ENCODE measurements around the gene NUP210.

The NUP210 gene

DNA sequence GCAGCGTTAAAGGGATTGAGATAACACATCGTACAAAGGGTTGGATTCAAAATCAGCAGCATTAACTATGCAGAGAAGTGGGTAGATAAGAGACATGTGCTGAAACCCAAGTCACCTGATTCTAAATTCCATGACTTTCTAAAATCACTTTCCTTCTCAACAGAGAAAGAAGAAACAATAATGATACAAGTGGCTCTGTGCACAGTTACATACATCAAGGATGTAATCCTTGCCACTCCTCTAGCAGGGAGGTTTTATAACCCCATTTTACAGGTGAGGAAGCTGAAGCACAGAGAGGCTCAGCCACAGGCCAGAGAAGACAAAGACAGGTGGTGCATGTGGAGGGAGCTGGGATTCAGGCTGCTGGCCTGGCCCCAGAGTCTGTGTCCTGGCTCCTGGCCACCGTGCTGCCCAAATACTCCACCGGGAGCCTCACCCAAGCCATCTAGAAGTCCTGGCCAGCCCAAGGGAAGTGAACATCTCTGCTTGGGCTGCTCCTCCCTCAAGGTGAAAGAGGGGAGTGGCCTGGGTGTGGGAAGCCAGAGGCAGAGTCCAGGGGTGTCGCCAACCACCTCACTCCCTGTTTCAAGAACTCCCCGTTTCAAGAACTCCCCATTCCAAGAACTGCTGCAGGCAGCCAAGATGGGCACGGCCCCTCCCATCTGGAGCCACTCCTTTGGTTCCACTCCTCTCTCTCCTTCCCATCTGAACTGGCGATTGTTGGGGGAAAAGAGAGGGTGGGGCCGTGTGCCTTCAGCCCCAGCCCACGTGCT lies 147.1 kb downstream of the NUP210 start:
- DNase-seq = no peak

DNA sequence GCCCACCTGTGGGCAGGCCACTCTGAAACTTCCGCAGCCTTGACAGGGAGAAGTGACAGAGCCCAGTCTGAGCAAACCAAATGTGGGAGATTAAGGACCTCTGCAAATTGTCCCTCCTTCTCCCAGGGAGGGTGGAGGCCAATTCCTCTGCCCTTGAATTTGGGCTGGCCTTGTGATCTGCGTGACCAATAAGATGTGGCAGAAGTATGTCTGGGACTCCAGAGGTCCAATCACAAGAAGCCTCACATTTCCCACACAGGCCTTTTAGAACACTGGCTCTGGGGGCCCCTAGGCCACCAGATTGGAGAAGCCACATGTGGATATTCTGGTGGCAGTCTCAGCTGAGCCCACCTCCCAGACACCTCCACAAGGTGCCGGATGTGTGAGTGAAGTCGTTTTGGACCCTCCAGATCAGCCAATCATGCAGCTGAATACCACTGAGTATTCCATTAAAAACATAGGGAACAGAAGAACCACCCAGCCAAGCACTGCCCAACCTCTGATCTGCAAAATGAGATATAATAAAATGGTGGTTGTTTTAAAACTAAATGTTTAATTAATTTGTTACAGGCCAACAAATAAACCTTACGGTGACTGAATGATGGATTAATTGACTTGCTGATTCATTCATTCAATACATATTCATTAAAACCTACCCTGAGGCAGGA lies 150.3 kb downstream of the NUP210 start:
- no peak for DNase-seq

GRCh38 chr3:13268961-13269441 lies 151.1 kb downstream of the NUP210 start:
- DNase-seq = no peak

DNA sequence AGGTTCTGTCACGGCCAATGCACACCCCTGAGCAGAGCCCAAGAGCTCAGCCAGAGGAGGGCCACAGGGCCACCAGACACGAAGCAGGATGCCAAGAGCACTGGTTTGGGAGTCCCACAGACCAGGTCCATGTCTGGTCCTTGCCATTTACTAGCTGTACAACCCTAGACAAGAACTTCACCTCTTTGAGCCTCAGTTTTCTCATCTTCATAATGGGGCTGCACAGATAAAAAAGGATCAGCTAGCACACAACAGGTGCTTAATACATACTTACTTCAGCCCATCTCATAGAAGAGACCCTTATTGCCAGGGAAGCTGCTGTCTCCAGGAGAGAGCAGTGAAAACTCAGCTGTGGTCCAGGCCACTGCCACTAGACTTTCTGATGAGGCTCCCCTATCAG lies 152.0 kb downstream of the NUP210 start:
- DNase-seq = no peak

DNA sequence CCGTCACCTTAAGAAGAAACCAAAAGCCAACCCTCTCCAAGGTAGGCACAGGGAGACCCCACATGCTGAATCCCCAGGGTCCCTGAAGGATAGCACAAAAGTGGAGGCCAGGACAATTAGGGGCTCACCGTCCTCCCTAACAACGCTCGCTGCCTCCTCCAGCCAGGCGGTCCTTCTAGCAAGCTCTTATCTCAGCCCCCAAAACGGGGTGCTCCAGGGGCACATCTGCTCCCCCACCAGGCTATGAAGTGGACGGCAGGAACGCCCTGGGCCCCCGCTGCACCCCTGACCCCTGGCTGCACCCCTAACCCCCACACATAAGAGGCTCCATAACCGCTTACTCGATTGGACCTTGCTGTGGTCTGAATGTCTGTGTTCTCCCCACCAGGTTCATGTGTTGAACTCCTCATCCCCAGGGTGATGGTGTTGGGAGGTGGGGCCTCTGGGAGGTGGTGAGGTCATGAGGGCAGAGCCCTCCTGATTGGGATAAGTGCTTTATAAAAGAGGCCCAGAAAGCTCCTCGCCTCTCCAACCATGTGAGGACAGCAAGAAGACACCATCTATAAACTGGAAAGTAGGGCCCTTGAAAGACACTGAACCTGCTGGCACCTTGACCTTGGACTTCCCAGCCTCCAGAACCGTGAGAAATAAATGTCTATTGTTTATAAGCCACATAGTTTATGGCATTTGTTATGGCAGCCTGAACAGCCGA lies 153.3 kb downstream of the NUP210 start:
- DNase-seq = no peak
